H9 (cell line): ENCODE results near the gene PRKCA. TPM values are rescaled to one million over a fixed set of nuclear protein-coding genes. Genes with fewer than 3 reads are reported as not detected.

Experiments
- DNase-seq: peaks from one replicate; pipeline ENCODE4 v3.0.0-alpha.2; 2017
- H2AFZ ChIP-seq: one replicate; pipeline ENCODE4 v1.6.1; 2013; ENCODE audit warnings: mild to moderate bottlenecking, low read length, control low read depth, moderate library complexity
- H2AK5ac ChIP-seq: 2 replicates; pipeline ENCODE4 v1.6.1; 2013; ENCODE audit warnings: low read length, control low read depth, mixed read lengths; ENCODE audit not compliant: insufficient read length
- H2BK120ac ChIP-seq: one replicate; pipeline ENCODE4 v1.6.1; 2013; ENCODE audit warnings: low read depth, mild to moderate bottlenecking, low read length, control low read depth, inconsistent platforms; ENCODE audit not compliant: poor library complexity, severe bottlenecking
- H2BK12ac ChIP-seq: 2 replicates; pipeline ENCODE4 v1.6.1; 2013; ENCODE audit warnings: low read length, control low read depth, mixed read lengths, low read depth; ENCODE audit not compliant: insufficient read length
- H2BK15ac ChIP-seq: 2 replicates; pipeline ENCODE4 v1.6.1; 2013; ENCODE audit warnings: low read depth, low read length, control low read depth
- H2BK20ac ChIP-seq: one replicate; pipeline ENCODE4 v1.6.1; 2013; ENCODE audit warnings: low read depth, mild to moderate bottlenecking, low read length, control low read depth, inconsistent platforms; ENCODE audit not compliant: poor library complexity, severe bottlenecking
- H2BK5ac ChIP-seq: 2 replicates; pipeline ENCODE4 v1.6.1; 2013; ENCODE audit warnings: low read length, control low read depth, mixed read lengths; ENCODE audit not compliant: insufficient read length
- H3K14ac ChIP-seq: 2 replicates; pipeline ENCODE4 v1.6.1; 2013; ENCODE audit warnings: low read length, control low read depth; ENCODE audit not compliant: insufficient read depth
- H3K18ac ChIP-seq: 2 replicates; pipeline ENCODE4 v1.6.1; 2013; ENCODE audit warnings: low read depth, mild to moderate bottlenecking, mixed read lengths, low read length, control low read depth; ENCODE audit not compliant: insufficient read length
- H3K23ac ChIP-seq: 2 replicates; pipeline ENCODE4 v1.6.1; 2013; ENCODE audit warnings: low read length, control low read depth, mixed read lengths, low read depth; ENCODE audit not compliant: insufficient read length
- H3K23me2 ChIP-seq: 2 replicates; pipeline ENCODE4 v1.6.1; 2013; ENCODE audit warnings: low read depth, mild to moderate bottlenecking, mixed read lengths, low read length, control low read depth; ENCODE audit not compliant: insufficient read length, poor library complexity, severe bottlenecking
- H3K27ac ChIP-seq: 2 replicates; pipeline ENCODE4 v1.5.1; 2013; ENCODE audit warnings: low read length, control low read depth, mixed read lengths, low read depth; ENCODE audit not compliant: insufficient read length
- H3K27me3 ChIP-seq: 2 replicates; pipeline ENCODE4 v1.6.1; 2013; ENCODE audit warnings: low read length, control low read depth, inconsistent platforms; ENCODE audit not compliant: insufficient read depth
- H3K4ac ChIP-seq: 2 replicates; pipeline ENCODE4 v1.6.1; 2013; ENCODE audit warnings: low read depth, mild to moderate bottlenecking, control low read depth, inconsistent platforms, low read length, moderate library complexity
- H3K4me1 ChIP-seq: 2 replicates; pipeline ENCODE4 v1.6.1; 2013; ENCODE audit warnings: low read length, control low read depth, inconsistent platforms; ENCODE audit not compliant: insufficient read depth
- H3K4me2 ChIP-seq: 2 replicates; pipeline ENCODE4 v1.6.1; 2013; ENCODE audit warnings: low read length, control low read depth, mixed read lengths; ENCODE audit not compliant: insufficient read length, insufficient read depth
- H3K56ac ChIP-seq: 2 replicates; pipeline ENCODE4 v1.6.1; 2013; ENCODE audit warnings: low read depth, mild to moderate bottlenecking, mixed read lengths, low read length, control low read depth; ENCODE audit not compliant: insufficient read length
- H3K79me1 ChIP-seq: 2 replicates; pipeline ENCODE4 v1.6.1; 2013; ENCODE audit warnings: low read depth, mild to moderate bottlenecking, moderate library complexity, low read length, control low read depth, inconsistent platforms; ENCODE audit not compliant: insufficient read depth, poor library complexity, severe bottlenecking
- H3K79me2 ChIP-seq: 2 replicates; pipeline ENCODE4 v1.6.1; 2013; ENCODE audit warnings: low read length, control low read depth, inconsistent platforms; ENCODE audit not compliant: insufficient read depth
- H3K9ac ChIP-seq: 2 replicates; pipeline ENCODE4 v1.6.1; 2013; ENCODE audit warnings: low read length, control low read depth, mixed read lengths; ENCODE audit not compliant: insufficient read length; ENCODE audit errors: extremely low read depth
- H3K9me3 ChIP-seq: one replicate; pipeline ENCODE4 v1.6.1; 2013; ENCODE audit warnings: low read depth, low read length, inconsistent platforms; ENCODE audit not compliant: control insufficient read depth
- H3T11ph ChIP-seq: one replicate; pipeline ENCODE4 v1.6.1; 2013; ENCODE audit warnings: mild to moderate bottlenecking, low read length, control low read depth, inconsistent platforms
- H4K20me1 ChIP-seq: one replicate; pipeline ENCODE4 v1.6.1; 2013; ENCODE audit not compliant: control insufficient read depth, insufficient read length, insufficient read depth
- H4K5ac ChIP-seq: 2 replicates; pipeline ENCODE4 v1.6.1; 2013; ENCODE audit warnings: low read depth, mild to moderate bottlenecking, mixed read lengths, low read length, control low read depth; ENCODE audit not compliant: insufficient read length
- H4K8ac ChIP-seq: replicated peaks from 2 replicates; pipeline ENCODE4 v1.6.1; 2013; ENCODE audit warnings: low read length, control low read depth, mixed read lengths, low read depth; ENCODE audit not compliant: insufficient read length
- H4K91ac ChIP-seq: 2 replicates; pipeline ENCODE4 v1.6.1; 2013; ENCODE audit warnings: low read depth, mild to moderate bottlenecking, moderate library complexity, mixed read lengths, low read length, control low read depth; ENCODE audit not compliant: insufficient read length
- H3K27ac Mint-ChIP-seq, 3 experiments: 2 replicates in 2 of 3; 3 replicates in 1 of 3; pipeline ENCODE4 v1.8.0; 2020 to 2021; ENCODE audit warnings: mixed read lengths in 3 of 3, mild to moderate bottlenecking in 1 of 3, moderate library complexity in 1 of 3
- H3K27me3 Mint-ChIP-seq: 2 replicates; pipeline ENCODE4 v1.8.0; 2021; ENCODE audit warnings: low read depth, mild to moderate bottlenecking, moderate library complexity, mixed read lengths
- H3K36me3 Mint-ChIP-seq, 3 experiments: 2 replicates in 2 of 3; 3 replicates in 1 of 3; pipeline ENCODE4 v1.8.0; 2020 to 2021; ENCODE audit warnings: low read depth in 3 of 3, mixed read lengths in 3 of 3; ENCODE audit not compliant: insufficient read depth in 1 of 3
- H3K4me1 Mint-ChIP-seq, 2 experiments: 2 replicates each; pipeline ENCODE4 v1.8.0; 2020; ENCODE audit warnings: mixed read lengths in 2 of 2
- H3K4me3 Mint-ChIP-seq, 2 experiments: 2 replicates in 1 of 2; 3 replicates in 1 of 2; pipeline ENCODE4 v1.8.0; 2020 to 2021; ENCODE audit warnings: mild to moderate bottlenecking in 2 of 2, mixed read lengths in 2 of 2, moderate library complexity in 1 of 2
- H3K9me3 Mint-ChIP-seq, 2 experiments: 2 replicates in 1 of 2; 3 replicates in 1 of 2; pipeline ENCODE4 v1.8.0; 2020; ENCODE audit warnings: mild to moderate bottlenecking in 2 of 2, mixed read lengths in 2 of 2, moderate library complexity in 1 of 2
- WGBS: extraction: QIAGEN DNeasy Blood & Tissue Kit; methylation state at CpG from one replicate; pipeline ENCODE4 v1.1.7; 2013; ENCODE audit warnings: missing lambda C conversion rate, low lambda C conversion rate, mixed read lengths; ENCODE audit not compliant: insufficient read length; ENCODE audit errors: extremely low coverage; 5-methylcytosine and 5-hydroxymethylcytosine counted together
- total RNA-seq: library from RNA; stranded (reverse); gene quantifications from 2 replicates; pipeline ENCODE4 v1.2.1, GENCODE V29; 2021
- TF ChIP-seq, protein P1 (sequence below): fragments of 200-600 bp; sonication (generic); conservative IDR thresholded peaks from 3 replicates; pipeline ENCODE4 v1.8.0; 2021; ENCODE audit warnings: antibody characterized with exemption, mild to moderate bottlenecking

The PRKCA gene
- total RNA-seq, 1 experiment from 2014 or later, result 10.5 TPM

DNA sequence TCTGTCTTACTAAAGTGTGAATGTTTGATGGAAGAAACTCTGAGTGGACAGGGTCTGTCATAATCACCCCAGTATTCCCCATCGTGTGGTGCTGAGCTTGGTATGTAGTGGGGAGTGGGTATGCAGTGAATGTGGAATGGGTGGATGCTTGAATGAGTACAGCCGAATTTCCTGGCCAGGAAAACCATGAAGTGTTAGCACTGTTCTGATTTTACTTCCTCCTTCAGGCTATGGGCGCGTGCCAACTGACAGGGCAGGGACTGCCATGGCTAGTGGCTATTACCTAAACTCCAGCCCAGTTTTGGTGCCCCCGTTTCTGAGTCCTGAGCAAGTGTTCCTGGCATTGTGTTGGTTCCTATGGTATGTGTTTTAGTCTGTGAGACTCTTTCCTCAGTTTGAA lies 48.6 kb downstream of the PRKCA start:
- H3K79me1 ChIP-seq, result no peaks in the 10 kb centered on the region
- H2BK12ac ChIP-seq, result no peak overlapping the region
- Mint-ChIP-seq H3K27me3 (no peaks in the 10 kb centered on the region), H3K4me3 (no peak overlapping the region), H3K36me3 (no peaks in the 10 kb centered on the region), H3K4me1 (peaks cover 18 to 32% of the 10 kb centered on the region in 2 experiments), H3K9me3 (no peaks in the 10 kb centered on the region), H3K27ac (peak overlapping the region in 1 of 3 experiments; percentile 3; a peak in 1 of 7 replicates)
- no peak overlapping the region for H3K18ac ChIP-seq
- no peak overlapping the region for H3K27ac ChIP-seq
- H3K23ac ChIP-seq, result no peak overlapping the region
- H2BK5ac ChIP-seq, result no peak overlapping the region
- no peaks in the 10 kb centered on the region for H3K27me3 ChIP-seq
- no peak overlapping the region for H3K14ac ChIP-seq
- no peaks in the 10 kb centered on the region for H3K9me3 ChIP-seq
- no peak overlapping the region for H2BK120ac ChIP-seq
- H4K8ac ChIP-seq, result no peak overlapping the region
- H3K23me2 ChIP-seq, result no peaks in the 10 kb centered on the region
- no peaks in the 10 kb centered on the region for H3K4me1 ChIP-seq
- no peak overlapping the region for H2BK15ac ChIP-seq
- TF ChIP-seq, protein P1, sequence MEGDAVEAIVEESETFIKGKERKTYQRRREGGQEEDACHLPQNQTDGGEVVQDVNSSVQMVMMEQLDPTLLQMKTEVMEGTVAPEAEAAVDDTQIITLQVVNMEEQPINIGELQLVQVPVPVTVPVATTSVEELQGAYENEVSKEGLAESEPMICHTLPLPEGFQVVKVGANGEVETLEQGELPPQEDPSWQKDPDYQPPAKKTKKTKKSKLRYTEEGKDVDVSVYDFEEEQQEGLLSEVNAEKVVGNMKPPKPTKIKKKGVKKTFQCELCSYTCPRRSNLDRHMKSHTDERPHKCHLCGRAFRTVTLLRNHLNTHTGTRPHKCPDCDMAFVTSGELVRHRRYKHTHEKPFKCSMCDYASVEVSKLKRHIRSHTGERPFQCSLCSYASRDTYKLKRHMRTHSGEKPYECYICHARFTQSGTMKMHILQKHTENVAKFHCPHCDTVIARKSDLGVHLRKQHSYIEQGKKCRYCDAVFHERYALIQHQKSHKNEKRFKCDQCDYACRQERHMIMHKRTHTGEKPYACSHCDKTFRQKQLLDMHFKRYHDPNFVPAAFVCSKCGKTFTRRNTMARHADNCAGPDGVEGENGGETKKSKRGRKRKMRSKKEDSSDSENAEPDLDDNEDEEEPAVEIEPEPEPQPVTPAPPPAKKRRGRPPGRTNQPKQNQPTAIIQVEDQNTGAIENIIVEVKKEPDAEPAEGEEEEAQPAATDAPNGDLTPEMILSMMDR, result no peak
- H3K4me2 ChIP-seq, result no peak overlapping the region
- no peak overlapping the region for H2AK5ac ChIP-seq
- H2BK20ac ChIP-seq, result no peak overlapping the region
- no peak overlapping the region for H3T11ph ChIP-seq
- WGBS, result no CpG with 5 or more reads among the region's 5 CpGs
- no peak overlapping the region for H2AFZ ChIP-seq
- no peak overlapping the region for H3K9ac ChIP-seq
- H3K56ac ChIP-seq, result no peak overlapping the region
- no peak overlapping the region for H3K4ac ChIP-seq
- no peak overlapping the region for H4K91ac ChIP-seq
- no peaks in the 10 kb centered on the region for H4K20me1 ChIP-seq
- no peaks in the 10 kb centered on the region for H3K79me2 ChIP-seq
- H4K5ac ChIP-seq, result no peak overlapping the region
- no peak for DNase-seq
